ENCODE measurements around the gene APOC3.
"Not testable (repeated sequence)": the region's sequence is repeated elsewhere in the genome, so short reads cannot be mapped to it uniquely, and the experiment has no call there.

Gene APOC3

DNA sequence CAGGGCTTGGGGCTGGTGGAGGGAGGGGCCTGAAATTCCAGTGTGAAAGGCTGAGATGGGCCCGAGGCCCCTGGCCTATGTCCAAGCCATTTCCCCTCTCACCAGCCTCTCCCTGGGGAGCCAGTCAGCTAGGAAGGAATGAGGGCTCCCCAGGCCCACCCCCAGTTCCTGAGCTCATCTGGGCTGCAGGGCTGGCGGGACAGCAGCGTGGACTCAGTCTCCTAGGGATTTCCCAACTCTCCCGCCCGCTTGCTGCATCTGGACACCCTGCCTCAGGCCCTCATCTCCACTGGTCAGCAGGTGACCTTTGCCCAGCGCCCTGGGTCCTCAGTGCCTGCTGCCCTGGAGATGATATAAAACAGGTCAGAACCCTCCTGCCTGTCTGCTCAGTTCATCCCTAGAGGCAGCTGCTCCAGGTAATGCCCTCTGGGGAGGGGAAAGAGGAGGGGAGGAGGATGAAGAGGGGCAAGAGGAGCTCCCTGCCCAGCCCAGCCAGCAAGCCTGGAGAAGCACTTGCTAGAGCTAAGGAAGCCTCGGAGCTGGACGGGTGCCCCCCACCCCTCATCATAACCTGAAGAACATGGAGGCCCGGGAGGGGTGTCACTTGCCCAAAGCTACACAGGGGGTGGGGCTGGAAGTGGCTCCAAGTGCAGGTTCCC lies at the start of gene APOC3:
APOC3 (plus strand) TSS at position 383 of the 659 bp plus-strand sequence. CDS start 676 bp downstream, outside the sequence.
- DNase-seq = no peak

DNA sequence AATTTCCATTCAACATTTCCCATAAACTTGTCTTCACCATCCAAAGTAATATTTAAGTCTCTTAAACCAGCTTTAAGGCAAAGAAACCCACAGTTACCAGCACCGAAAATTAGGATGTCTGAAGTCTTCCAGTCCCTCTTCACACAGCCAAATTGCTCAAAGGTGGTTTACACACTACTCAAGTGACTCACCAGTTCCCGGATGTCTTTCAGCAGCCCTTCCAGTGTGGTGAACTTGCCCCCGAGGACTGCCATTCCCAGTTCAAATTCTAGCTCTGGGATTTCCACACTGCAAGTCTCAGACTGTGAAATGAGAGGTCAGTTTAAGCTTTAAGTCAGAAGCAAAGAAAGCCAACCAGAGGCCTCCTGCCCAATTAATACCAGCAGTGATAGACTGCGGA lies 47.0 kb upstream of the APOC3 start:
- no peak for DNase-seq

DNA sequence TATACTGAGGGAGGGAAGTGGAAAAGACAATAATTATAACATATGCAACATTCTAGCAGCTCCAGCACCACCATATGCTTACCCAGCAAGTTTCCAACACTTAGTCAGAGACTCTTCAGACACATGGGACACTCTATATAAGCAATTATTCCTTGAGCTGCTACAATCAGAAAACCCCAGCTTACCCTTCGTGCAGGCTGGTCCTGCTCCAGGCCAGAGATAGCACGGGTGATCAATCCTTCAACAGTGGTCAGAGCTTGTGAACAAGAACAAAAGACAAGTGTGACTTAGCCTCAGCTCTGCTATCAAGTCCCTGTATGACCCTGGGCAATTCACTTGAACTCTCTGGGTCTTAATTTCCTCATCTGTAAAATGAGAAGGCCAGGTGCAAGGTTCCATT lies 43.4 kb upstream of the APOC3 start:
- DNase-seq = no peak

DNA sequence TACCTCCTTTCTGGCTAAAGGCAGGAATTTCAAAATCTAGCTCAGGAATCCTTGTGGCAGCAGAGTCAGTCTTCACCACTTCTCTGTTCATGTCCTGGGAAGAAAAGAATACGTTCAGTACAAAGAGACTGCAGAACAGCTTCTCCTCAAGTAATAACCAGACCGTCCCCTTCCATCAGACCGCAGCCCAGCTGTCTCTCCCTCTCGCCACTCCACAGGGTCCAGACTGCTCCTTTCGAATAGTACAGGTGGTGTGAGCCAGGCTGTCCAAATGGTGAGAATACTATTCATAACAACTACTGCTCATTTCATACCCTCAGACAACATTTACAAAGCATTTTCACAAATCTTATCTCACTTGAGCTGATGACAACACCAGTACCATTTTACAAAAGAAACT lies 42.7 kb upstream of the APOC3 start:
- no peak for DNase-seq

DNA sequence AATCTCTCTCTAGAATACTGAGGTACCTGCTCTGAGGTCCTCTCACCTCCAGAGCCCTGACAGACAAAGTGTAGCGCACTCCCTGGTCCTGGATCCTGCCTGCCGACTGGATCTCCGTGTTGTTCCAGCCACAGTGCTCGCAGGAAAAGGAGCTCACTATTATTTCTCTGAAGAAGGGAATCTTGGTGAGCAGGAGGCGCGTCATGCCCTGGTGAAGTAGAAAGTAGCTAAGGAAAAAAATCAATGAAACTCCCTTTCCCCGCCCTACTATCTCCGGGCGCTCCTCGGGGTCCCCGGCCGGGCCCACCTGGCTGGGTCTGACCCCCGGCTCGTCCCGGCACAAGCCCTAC lies 42.3 kb upstream of the APOC3 start:
- DNase-seq = no peak

DNA sequence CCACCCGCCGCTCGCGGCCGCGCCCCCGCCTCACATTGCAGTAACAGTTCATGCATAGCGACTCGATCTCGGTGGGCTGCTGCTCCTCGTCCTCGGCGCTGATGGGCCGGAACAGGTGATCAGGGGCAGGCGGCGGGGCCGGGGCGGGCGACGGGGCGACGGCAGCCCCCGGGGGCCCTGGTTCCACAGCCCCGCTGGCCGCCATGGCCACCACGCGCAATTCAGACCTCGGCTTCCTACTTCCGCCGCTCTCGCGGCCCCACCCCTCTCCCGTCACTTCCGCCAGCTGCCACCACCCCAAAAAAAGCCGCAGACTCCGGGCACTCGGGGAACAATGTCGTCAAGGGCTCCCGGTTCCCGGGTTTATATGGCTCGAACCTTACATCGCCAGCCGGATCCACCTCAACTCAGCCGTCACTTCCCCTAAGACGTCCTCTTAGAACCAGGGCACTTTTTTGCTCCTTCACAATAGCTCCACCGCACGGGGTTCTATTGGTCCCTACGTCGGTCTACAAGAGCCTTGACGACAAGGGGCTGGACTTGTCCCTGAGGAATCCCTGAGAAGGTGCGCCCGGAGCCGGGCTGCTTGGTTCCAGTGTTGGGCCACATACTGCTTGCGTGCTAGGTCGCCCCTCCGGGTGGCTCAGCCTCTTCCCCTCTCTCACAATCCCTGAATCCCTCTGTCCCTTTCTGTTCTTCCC lies 41.8 kb upstream of the APOC3 start, which contains the start of gene ZPR1:
ZPR1 (minus strand) TSS at position 238 of the 701 bp plus-strand sequence; CDS start at position 205, 33 bp downstream.
- DNase-seq = peak; percentile 57

DNA sequence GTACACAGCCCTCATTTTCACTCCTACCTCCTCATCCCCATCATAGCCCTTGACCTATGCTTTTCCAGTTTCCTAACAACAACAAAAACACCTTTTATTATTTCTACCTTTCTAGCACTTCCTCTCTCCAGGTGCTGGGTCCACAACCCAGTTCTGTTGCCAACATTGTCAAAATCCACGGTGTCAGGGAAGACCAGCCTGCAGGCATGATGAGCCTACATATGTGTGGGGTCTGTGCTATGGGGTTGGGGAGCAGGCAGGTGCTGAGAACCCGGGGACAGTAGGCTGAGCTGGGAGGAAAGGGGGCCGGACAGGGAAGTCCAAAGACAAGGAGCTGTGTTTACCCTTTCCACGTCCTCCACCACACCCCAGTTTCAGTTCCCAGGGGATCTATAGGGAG lies 41.2 kb upstream of the APOC3 start:
- DNase-seq = no peak

DNA sequence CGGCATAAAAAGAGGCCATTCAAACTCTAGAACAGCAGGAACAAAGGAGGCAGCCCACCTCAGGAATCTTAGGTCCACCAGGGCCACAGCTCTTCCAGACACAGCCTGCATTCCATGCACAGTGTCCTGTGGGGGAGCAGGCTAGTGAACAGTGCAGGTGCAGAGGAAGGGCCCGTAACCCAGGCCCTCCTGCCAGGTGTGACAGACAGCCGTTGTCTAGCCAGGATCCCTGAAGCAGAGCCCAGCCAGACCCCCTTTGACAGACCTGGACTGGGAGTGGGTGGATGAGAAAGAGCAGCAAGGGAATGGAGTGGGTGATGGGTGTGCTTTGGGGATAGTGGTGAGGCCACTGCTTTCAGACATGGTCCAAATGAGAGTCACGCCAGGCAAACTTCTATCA lies 40.7 kb upstream of the APOC3 start:
- DNase-seq = no peak

DNA sequence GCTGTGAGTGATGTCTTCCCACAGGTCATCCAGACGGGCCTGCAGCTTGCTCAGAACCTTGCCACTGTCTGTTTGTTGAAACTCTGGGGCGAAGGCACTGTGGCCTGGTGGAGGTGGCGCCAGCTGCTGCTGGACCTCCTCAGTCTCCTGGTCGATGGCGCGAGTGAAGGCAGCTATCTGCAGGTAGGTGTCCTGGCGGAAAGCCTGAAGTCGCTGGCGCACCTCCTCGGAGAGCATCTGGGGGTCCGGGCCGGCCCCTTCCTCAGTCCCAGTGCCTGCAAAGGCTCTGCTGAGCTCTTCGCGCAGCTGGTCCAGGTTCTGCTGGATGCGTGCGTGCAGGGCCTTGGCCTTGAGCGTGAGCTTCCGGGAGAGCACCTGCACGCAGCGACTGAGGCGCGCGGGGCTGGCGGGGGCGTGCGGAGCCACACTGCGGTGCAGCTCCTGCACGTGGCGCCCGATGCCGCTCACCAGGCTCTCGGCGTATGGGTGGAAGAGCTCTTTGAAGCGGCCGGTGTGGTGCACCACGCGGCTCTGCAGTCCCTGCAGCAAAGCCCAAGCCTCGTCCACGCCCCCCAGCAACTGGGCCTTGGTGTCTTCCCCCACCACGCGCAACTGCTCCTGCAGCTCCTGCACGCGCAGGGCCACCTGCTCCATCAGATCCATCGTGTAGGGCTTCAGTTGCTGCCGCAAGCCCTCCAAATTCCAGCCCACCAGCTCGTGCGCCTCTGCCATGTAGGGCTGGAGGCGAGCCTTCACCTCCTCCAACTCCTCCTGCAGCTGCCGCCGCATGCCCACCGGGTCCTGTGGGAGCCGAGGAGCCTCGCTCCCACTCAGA lies 39.3 kb upstream of the APOC3 start:
- DNase-seq = no peak

DNA sequence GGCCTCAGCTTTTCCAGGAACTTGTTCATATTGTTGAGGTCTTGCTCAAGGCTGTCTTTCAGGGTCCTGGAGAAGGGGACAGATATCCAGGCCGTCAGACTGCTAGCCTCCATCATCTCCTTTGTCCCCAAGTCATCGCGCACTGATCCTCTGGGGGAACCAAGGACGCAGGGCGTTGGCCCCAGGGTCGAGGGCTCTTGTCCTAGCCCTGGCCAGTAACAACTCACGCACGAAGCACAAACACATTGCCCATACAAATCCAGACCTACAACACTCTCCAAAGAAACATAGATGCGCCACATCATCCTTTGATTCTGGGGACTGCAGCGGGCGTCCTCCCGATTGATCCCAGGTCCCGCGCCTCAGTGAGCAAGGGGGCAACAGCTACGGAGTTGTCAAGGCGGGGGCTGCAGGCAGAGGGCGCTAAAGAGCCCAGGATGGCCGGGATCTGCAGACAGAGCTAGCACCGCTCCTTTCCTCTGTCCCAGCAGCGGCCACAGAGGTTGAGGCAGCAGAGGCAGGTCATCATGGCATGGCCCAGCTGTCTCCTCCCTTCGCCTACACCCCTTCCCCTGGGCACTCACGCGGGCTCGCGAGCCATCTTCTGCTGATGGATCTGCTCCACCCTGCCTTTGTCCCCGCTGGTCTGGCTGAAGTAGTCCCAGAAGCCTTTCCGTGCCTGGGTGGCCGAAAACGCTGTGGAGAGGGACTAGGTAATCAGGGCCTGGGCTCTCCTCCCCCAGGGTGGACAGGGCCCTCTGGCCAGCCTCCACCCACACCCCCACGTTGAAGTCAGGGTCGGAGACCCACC lies 38.5 kb upstream of the APOC3 start:
- peak; percentile 34 for DNase-seq

DNA sequence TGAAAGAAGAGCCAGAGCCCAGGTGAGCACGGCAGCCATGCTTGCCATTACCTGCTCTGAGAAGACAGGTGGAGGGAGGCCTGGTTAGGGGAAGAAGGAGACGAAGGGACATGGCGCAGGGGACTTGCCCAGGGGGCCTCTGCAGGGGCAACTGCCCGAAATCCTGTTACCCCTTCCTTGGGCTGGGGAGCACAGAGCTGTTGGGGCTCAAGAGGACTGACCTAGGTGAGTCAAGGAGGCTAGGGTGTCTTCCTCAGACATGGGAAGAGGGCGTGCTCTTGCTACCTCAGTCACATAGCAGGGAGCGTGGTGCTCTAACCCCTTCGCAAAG lies 37.9 kb upstream of the APOC3 start, which contains the start of gene APOA5:
APOA5 (minus strand) TSS at position 67 of the 331 bp plus-strand sequence; CDS start at position 48, 19 bp downstream.
- DNase-seq = no peak

DNA sequence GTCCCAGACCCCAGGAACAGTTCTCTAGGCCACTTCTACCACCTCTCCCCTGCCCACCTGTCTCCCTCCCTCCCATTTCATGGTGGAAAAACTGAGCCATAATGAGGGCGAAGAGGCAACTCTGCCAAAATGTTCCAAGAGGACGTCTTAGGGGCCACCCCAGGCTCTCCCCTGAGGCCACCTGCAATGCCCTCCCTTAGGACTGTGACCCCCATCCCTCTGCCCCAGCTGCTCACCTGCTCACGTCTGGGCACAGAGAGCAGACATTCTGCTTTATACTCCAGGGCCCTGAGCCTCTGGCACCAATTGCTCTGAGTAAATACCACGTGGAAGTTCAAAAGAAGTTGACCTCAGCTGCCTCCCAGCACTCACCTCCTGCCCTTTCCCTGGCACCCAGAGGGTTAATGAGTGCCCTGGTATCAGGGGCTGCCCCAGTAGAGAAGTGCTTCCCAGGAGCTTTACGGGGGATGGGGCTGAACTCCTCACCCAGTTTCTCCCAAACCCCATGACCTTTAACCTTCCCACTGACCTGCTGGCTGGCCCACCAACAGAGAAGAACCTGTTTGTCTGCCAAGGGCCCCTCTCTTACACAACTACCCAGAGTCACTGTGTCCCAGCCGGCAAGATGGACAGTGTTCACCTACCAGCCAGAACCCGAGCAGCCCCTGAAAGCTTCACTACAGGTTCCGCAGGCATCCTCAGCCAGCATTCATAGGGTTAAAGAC lies 37.4 kb upstream of the APOC3 start:
- no peak for DNase-seq

DNA sequence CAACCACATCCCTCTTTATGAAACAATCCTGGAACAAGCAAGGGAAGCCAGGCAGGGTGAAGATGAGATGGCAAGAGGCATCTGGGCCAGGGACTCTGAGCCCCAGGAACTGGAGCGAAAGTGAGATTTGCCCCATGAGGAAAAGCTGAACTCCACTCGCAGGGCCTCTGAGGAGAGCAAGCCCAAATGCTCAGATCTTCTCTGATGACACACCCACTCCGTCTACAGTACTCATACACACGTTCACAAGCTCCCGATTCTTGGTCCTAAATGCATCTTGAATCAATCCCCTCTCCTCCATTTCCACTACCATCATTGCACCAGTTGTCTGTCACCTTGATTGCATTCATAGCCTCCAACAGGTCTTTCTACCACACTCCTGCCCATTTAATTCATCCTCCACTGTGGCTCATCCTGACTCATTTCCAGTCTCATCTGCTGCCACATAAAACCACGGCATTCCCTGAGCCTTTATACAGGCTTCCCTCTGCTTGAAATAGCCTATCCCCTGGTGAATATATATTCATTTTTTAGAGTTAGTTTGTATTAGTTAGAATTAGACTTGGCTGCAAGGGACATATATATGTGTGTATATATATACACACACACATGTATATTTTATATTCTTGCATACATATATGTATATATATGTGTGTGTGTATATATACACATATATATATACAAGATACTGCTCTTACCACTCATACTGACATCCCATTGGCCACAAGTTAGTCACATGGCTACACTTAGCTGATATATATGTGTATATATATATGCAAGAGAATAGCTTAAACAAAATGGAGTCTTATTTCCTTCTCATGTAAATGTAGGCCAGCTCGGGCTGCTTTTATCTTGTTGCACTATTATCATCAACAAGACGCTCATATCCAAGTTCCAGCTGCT lies 36.6 kb upstream of the APOC3 start:
- DNase-seq = no peak

DNA sequence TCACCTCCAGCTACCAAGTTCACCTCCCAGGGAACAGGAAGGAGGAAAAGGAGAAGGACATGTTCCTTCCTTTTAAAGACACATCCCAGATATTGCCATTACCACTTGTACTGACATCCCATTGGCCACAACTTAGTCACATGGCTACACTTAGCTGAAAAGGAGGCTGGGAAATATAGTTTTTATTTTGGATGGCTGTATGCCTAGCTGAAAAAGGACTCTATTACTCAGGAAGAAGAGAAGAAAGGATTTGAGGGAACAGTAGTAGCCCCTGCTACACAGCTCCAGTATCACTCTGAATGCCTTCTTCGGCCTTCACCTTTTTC lies 36.0 kb upstream of the APOC3 start:
- DNase-seq = no peak

DNA sequence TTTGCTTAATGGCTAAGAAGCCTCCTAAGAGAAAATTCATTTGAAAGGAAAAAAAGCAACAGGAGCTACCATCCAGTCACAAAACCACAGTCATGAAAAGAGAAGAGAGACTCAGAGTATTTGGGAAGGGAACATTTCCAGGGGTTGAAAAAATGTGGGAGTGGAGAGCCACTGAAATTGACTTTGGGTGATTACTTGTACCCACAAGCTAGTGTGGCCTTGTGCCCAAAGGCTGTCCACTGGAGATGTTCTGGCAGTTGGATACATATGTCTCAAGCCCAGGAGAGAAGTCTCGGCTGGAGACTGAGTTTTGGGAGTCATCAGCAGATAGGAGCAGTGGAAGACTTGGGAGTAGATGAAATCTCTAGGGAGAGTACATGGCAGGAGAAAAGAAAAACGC lies 34.9 kb upstream of the APOC3 start:
- DNase-seq = no peak

DNA sequence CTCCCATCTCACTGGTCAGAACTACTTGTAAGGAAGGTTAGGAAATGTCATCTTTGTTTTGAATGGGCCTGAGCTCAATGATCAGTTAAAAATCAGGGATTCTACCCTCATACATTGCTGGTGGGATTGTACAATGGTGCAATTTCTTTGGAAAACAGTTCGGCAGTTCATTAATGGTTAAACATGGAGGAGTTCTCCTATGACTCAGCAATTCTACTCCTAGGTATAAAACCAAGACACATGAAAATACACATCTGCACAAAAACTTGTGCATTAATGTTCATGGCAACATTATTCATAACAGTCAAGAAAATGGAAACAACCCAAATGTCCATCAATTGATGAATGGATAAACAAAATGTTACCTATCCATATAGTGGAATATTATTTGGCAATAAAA lies 33.2 kb upstream of the APOC3 start:
- DNase-seq = no peak

DNA sequence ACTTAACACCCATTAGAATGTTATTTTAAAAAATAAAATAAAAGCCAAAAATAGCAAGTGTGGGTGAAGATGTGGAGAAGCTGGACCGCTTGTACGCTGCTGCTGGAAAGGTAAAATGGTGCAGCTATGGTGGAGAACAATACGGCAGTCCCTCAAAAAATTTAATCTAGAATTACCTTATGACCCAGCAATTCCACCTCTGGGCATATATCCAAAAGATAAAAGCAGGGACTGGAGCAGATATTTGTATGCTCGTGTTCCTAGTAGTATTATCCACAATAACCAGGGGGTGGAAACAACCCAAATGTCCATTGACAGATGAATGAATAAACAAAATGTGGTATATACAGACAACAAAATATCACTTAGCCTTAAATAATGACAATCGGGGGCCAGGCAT lies 31.9 kb upstream of the APOC3 start:
- DNase-seq = no peak

DNA sequence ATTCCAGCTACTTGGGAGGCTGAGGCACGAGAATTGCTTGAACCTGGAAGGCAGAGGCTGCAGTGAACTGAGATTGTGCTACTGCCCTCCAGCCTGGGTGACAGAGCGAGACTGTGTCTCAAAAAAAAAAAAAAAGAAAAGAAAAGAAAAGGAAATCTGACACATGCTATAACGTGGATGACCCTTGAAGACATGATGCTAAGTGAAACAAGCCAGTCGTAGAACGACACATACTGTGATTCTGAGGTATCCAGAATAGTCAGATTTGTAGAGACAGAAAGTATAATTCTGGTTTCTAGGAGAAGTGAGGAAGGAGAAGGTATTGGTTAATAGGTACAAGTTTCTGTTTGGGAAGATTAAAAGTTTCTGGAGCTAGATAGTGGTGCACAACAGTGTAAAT lies 31.3 kb upstream of the APOC3 start:
- no peak for DNase-seq

DNA sequence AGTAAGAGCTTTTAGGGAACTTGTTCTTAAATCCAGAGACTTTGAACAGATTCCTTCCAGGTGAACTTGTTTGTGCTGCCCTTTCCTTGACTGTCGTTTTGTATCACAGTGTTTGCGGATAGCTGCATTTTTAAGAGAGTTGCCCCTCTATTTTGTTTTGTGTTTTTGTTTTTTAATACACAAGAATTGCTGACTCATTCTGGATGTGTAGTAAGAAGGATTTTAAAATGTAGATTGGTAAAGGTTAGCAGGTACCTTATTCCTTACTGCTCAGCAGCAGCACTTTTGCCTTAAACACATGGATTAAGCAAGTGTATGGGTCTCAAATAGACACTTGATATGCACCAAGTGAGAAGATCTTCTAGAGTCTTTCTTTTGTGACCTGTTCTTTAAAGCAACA lies 29.1 kb upstream of the APOC3 start:
- DNase-seq = no peak

DNA sequence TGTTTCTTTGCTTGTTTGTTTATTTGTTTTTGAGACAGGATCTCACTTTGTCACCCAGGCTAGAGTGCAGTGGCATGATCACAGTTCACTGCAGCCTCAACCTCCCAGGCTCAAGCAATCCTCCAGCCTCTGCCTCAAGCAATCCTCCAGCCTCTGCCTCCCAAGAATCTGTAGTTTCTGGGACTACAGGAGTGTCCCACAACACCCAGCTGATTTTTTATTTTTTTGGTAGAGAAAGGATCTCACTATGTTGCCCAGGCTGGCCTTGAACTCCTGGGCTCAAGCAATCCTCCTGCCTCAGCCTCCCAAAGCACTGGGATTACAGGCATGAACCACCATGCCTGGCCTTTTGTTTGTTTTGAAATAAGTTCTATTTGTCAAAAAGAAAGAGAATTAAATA lies 28.0 kb upstream of the APOC3 start:
- DNase-seq = not testable (repeated sequence)

DNA sequence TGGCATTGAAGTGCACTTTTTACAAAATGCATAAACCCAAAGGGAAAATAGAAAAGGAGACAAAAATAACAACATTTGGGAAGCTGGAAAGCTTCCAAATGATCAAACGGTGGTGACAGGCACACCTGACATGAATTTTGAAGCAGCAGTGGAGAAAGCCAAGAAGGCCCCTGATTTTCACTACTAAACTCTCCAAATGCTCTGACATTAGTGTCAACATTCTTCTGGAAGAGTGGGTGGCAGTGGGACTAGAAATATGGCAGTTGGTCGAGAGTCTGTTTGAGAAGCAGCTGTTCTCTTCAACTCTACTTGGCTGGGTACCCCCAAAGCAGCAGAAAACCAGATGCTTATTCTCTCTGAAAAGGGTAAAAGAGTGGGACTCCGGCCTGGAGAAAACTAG lies 25.7 kb upstream of the APOC3 start:
- no peak for DNase-seq

Data from DMS153 (cell line).